ENCODE measurements around the gene OSBP. TPM values are rescaled to one million over a fixed set of nuclear protein-coding genes. Genes with fewer than 3 reads are reported as not detected.

OSBP gene
- polyA plus RNA-seq, 1 donor from 2014 or later, result 24.4 TPM

DNA sequence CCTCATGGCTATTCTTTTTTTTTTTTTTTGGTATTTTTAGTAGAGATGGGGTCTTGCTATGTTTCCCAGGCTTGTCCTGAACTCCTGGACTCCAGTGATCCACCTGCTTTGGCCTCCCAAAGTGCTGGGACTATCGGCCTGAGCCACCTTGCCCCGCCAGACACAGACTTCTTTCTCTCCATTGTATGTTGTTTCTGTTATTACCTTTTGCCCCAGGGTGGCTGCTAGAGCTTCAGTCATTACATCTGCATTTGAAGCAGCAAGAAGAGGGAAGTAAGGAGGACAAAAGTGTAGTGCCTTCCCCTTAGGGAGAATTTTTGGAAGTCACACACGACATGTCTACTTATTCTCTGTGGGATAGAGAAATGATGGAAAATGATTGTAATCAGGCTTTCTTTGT, 10.1 kb upstream of the OSBP start:
- Histone ChIP-seq H3K27ac (ENCODE audit: low read length) (no peak overlapping the region), H3K9me2 (ENCODE audit: insufficient read depth, low read length) (no peaks in the 10 kb centered on the region), H2AFZ (ENCODE audit: low read depth, low read length) (no peak overlapping the region), H3K27me3 (ENCODE audit: insufficient read depth, low read depth, low read length) (no peaks in the 10 kb centered on the region), H3K4me2 (ENCODE audit: low read length) (no peak overlapping the region), H4K20me1 (ENCODE audit: insufficient read depth) (no peaks in the 10 kb centered on the region), H3K79me2 (replicated peaks; ENCODE audit: insufficient read depth, low read length) (no peaks in the 10 kb centered on the region), H3K9ac (ENCODE audit: low read length) (no peak overlapping the region), H3K36me3 (ENCODE audit: insufficient read depth, low read length) (no peaks in the 10 kb centered on the region), H3K4me3 (ENCODE audit: low read length) (no peak overlapping the region), H3F3A (ENCODE audit: insufficient read depth, low read length, poor library complexity, severe bottlenecking) (no peaks in the 10 kb centered on the region), H3K9me3 (ENCODE audit: low read length) (no peaks in the 10 kb centered on the region)
- TF ChIP-seq TAF1 (IDR thresholded peaks at IDR 0.05; ENCODE audit: low read depth) (no peak), SMC3 (conservative IDR thresholded peaks at IDR 0.05; ENCODE audit: poor library complexity) (no peak), EZH2 (IDR thresholded peaks at IDR 0.05; ENCODE audit: borderline replicate concordance, insufficient read depth, low read length, poor library complexity, severe bottlenecking) (no peak), POLR2AphosphoS5 (IDR thresholded peaks at IDR 0.05) (no peak), MXI1 (conservative IDR thresholded peaks at IDR 0.05; ENCODE audit: poor library complexity, severe bottlenecking) (no peak), REST (IDR thresholded peaks at IDR 0.05; ENCODE audit: borderline replicate concordance) (no peak), EP300 (conservative IDR thresholded peaks at IDR 0.05; ENCODE audit: poor library complexity, severe bottlenecking) (no peak), RAD21 (conservative IDR thresholded peaks at IDR 0.05) (no peak)
- TF ChIP-seq, protein P1, sequence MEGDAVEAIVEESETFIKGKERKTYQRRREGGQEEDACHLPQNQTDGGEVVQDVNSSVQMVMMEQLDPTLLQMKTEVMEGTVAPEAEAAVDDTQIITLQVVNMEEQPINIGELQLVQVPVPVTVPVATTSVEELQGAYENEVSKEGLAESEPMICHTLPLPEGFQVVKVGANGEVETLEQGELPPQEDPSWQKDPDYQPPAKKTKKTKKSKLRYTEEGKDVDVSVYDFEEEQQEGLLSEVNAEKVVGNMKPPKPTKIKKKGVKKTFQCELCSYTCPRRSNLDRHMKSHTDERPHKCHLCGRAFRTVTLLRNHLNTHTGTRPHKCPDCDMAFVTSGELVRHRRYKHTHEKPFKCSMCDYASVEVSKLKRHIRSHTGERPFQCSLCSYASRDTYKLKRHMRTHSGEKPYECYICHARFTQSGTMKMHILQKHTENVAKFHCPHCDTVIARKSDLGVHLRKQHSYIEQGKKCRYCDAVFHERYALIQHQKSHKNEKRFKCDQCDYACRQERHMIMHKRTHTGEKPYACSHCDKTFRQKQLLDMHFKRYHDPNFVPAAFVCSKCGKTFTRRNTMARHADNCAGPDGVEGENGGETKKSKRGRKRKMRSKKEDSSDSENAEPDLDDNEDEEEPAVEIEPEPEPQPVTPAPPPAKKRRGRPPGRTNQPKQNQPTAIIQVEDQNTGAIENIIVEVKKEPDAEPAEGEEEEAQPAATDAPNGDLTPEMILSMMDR (IDR thresholded peaks at IDR 0.05; ENCODE audit: poor library complexity, severe bottlenecking), result no peak

- Histone ChIP-seq H3K27ac (ENCODE audit: low read length) (no peak overlapping the region), H2AFZ (ENCODE audit: low read depth, low read length) (no peak overlapping the region)
- TF ChIP-seq EZH2 (IDR thresholded peaks at IDR 0.05; ENCODE audit: borderline replicate concordance, insufficient read depth, low read length, poor library complexity, severe bottlenecking) (no peak), POLR2AphosphoS5 (IDR thresholded peaks at IDR 0.05) (no peak), TAF1 (IDR thresholded peaks at IDR 0.05; ENCODE audit: low read depth) (no peak), EP300 (conservative IDR thresholded peaks at IDR 0.05; ENCODE audit: poor library complexity, severe bottlenecking) (no peak), SMC3 (conservative IDR thresholded peaks at IDR 0.05; ENCODE audit: poor library complexity) (no peak), REST (IDR thresholded peaks at IDR 0.05; ENCODE audit: borderline replicate concordance) (no peak), MXI1 (conservative IDR thresholded peaks at IDR 0.05; ENCODE audit: poor library complexity, severe bottlenecking) (no peak), RAD21 (conservative IDR thresholded peaks at IDR 0.05) (no peak)
- TF ChIP-seq, protein P1 (IDR thresholded peaks at IDR 0.05; ENCODE audit: poor library complexity, severe bottlenecking), result no peak
Observed at GRCh38 chr11:59617876-59618275, 2.3 kb upstream of the OSBP start.

More at GRCh38 chr11:59617876-59618275, 2.3 kb upstream of the OSBP start:
- H3K36me3 ChIP-seq (ENCODE audit: insufficient read depth, low read length), result no peaks in the 10 kb centered on the region
- no peak overlapping the region for H3K9ac ChIP-seq (ENCODE audit: low read length)
- no peaks in the 10 kb centered on the region for H3K9me2 ChIP-seq (ENCODE audit: insufficient read depth, low read length)
- H3K27me3 ChIP-seq (ENCODE audit: insufficient read depth, low read depth, low read length), result no peaks in the 10 kb centered on the region
- H3F3A ChIP-seq (ENCODE audit: insufficient read depth, low read length, poor library complexity, severe bottlenecking), result peaks cover 8% of the 10 kb centered on the region
- H3K79me2 ChIP-seq (replicated peaks; ENCODE audit: insufficient read depth, low read length), result peaks cover 22% of the 10 kb centered on the region
- no peak overlapping the region for H3K4me3 ChIP-seq (ENCODE audit: low read length)
- H3K4me2 ChIP-seq (ENCODE audit: low read length), result no peak overlapping the region
- peaks cover 4% of the 10 kb centered on the region for H4K20me1 ChIP-seq (ENCODE audit: insufficient read depth)
- no peaks in the 10 kb centered on the region for H3K9me3 ChIP-seq (ENCODE audit: low read length)
